ENCODE results near the gene SLC39A3. TPM values are rescaled to one million over a fixed set of nuclear protein-coding genes. Genes with fewer than 3 reads are reported as not detected.

SLC39A3 gene
- total and polyA plus RNA-seq, 2 donors: 14.3 to 44.0 TPM

GRCh38 chr19:2703077-2703437, 36.8 kb downstream of the SLC39A3 start:
- no peak overlapping the region for H3K27ac ChIP-seq (ENCODE audit: low read depth)
- H3K4me1 ChIP-seq (ENCODE audit: insufficient read depth): no peaks in the 10 kb centered on the region
- WGBS: 78% methylated on average over 5 of the region's 5 CpGs

GRCh38 chr19:2702170-2703076, 37.4 kb downstream of the SLC39A3 start, which contains the start of gene GNG7:
Gene GNG7, minus strand, starts transcription at chr19:2702694. Its CDS starts 182,006 bp downstream, at chr19:2520688.
- WGBS: 1% methylated on average over 77 of the region's 77 CpGs
- Histone ChIP-seq H3K36me3 (ENCODE audit: insufficient read depth) (no peaks in the 10 kb centered on the region), H3K27ac (ENCODE audit: low read depth) (no peak within 1 kb of the TSS), H3K4me1 (ENCODE audit: insufficient read depth) (no peaks in the 10 kb centered on the region), H3K4me3 (ENCODE audit: low read depth, low read length) (peak within 1 kb of the TSS; percentile 53)
- peak; percentile 66 for DNase-seq (ENCODE audit: extremely low spot score)

More at GRCh38 chr19:2703077-2703437, 36.8 kb downstream of the SLC39A3 start:
- H3K36me3 ChIP-seq (ENCODE audit: insufficient read depth): no peaks in the 10 kb centered on the region
- H3K4me3 ChIP-seq (ENCODE audit: low read depth, low read length): peak overlapping the region; percentile 53
- no peak for DNase-seq (ENCODE audit: extremely low spot score)

DNA sequence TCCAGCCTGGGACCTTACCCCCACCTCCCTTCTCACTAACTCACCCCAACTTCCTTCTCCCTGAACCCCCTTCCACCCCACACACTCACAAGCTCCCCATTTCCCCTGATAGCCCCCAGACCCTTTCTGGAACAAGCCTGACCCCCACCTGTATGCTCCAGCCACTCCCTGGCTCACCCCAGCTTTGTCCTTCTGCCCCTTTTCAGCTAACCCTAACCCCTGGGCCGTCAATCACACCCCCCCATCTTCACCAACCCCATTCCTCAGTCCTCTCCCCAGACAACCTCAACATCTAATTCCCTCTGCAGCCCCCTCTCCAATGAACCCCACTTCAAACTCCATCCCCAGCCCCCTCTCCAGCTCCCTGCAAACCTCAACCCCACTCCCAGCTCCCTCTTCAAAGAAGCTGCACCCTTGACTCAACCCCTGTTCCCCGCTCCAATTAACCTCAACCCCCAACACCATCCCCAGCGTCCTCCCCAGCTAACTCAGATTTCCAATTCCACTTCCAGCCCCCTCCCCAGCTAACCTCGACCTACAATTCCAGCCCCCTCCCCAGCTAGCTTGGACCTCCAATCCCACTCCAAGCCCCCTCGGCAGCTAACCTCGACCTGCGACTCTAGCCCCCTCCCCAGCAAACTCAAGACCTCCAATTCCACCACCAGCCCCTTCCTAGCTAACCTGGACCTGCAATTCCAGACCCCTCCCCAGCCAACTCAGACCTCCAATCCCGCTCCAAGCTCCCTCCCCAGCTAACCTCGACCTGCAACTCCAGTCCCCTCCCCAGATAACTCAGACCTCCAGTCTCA, 38.3 kb downstream of the SLC39A3 start:
- DNase-seq (ENCODE audit: extremely low spot score): no peak
- H3K4me3 ChIP-seq (ENCODE audit: low read depth, low read length): peak overlapping the region; percentile 53
- WGBS: 9% methylated on average over 9 of the region's 9 CpGs
- H3K4me1 ChIP-seq (ENCODE audit: insufficient read depth): no peaks in the 10 kb centered on the region
- H3K36me3 ChIP-seq (ENCODE audit: insufficient read depth): no peaks in the 10 kb centered on the region
- H3K27ac ChIP-seq (ENCODE audit: low read depth): no peak overlapping the region

- Histone ChIP-seq H3K4me1 (ENCODE audit: insufficient read depth) (no peaks in the 10 kb centered on the region), H3K27ac (ENCODE audit: low read depth) (no peak overlapping the region), H3K4me3 (ENCODE audit: low read depth, low read length) (no peak overlapping the region), H3K36me3 (ENCODE audit: insufficient read depth) (no peaks in the 10 kb centered on the region)
- 40% methylated on average over 26 of the region's 26 CpGs for WGBS
- no peak for DNase-seq (ENCODE audit: extremely low spot score)
Observed at GRCh38 chr19:2700660-2701360, 39.0 kb downstream of the SLC39A3 start.

DNA sequence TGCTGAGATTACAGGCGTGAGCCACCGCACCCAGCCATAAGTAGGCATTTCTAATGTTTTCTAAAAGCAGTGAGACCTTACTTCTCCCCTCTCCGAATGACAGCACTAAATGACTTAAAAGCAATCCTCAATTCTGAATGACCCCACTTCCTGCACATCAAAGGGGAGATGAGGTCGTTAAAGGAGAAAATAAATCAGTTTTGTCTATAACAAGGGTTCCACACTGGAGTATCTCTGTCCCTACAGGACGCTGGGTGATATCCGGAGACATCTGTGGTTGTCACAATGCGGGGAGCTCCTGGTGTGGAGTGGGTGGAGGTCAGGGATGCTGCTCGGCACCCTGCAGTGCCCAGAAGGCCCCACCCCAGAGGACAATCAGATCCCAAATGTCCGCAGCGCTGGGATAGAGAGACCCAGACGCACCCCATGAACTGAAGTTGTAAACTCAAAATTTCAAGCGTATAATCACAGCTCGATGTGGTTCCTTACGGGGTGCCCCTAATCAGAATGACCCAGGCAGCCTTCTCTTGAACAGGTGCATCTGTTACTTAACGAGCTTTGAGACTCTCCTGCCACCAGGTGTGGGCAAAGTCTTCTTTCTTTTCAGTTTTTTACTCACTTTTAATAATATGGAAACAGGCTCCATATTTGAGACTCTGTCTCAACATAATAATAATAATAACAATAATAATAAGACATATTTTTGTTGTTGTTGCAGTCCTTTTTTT, 40.2 kb downstream of the SLC39A3 start:
- H3K27ac ChIP-seq (ENCODE audit: low read depth): no peak overlapping the region
- H3K4me3 ChIP-seq (ENCODE audit: low read depth, low read length): no peak overlapping the region
- WGBS: 71% methylated on average over 15 of the region's 15 CpGs
- H3K4me1 ChIP-seq (ENCODE audit: insufficient read depth): no peaks in the 10 kb centered on the region
- H3K36me3 ChIP-seq (ENCODE audit: insufficient read depth): no peaks in the 10 kb centered on the region
- no peak for DNase-seq (ENCODE audit: extremely low spot score)

GRCh38 chr19:2694196-2694595, 45.6 kb downstream of the SLC39A3 start:
- Histone ChIP-seq H3K4me1 (ENCODE audit: insufficient read depth) (no peaks in the 10 kb centered on the region), H3K36me3 (ENCODE audit: insufficient read depth) (no peaks in the 10 kb centered on the region), H3K27ac (ENCODE audit: low read depth) (no peak overlapping the region), H3K4me3 (ENCODE audit: low read depth, low read length) (no peak overlapping the region)
- 60% methylated on average over 5 of the region's 5 CpGs for WGBS
- DNase-seq (ENCODE audit: extremely low spot score): no peak

DNA sequence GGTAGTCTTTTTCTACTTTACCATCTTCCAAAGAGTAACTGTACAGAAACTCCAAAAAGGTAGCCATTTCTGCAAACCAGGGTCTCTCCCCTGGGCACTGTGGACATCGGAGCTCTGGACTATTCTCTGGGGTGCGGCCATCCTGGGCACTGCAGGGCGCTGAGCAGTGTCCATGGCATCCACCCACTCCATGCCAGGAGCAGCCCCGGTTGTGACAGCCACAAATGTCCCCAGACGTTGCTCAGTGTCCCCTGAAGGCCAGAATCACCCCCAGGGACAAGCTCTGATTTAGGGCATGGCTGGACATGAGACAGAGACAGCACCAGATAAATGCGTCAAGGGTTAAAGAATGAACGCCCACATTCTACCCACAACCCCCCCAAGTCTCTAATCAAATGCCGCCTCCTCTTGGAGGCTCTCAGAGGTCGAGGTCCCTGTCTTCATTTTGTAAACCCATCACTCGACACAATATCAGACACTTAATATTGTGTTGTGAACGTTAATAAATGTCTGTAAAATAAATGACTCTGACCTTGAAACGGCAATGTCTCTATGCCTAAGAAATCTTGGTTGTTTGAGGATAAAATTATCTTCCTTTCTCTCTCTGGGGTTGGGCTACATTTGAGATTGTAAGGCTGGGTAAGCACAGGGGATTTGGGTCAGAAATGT, 46.2 kb downstream of the SLC39A3 start:
- no peaks in the 10 kb centered on the region for H3K36me3 ChIP-seq (ENCODE audit: insufficient read depth)
- H3K27ac ChIP-seq (ENCODE audit: low read depth): no peak overlapping the region
- H3K4me1 ChIP-seq (ENCODE audit: insufficient read depth): no peaks in the 10 kb centered on the region
- no peak for DNase-seq (ENCODE audit: extremely low spot score)
- no peak overlapping the region for H3K4me3 ChIP-seq (ENCODE audit: low read depth, low read length)
- WGBS: 36% methylated on average over 12 of the region's 12 CpGs

- DNase-seq (ENCODE audit: extremely low spot score): no peak
- H3K4me1 ChIP-seq (ENCODE audit: insufficient read depth): no peaks in the 10 kb centered on the region
- 90% methylated on average over 9 of the region's 9 CpGs for WGBS
- H3K4me3 ChIP-seq (ENCODE audit: low read depth, low read length): no peak overlapping the region
- H3K36me3 ChIP-seq (ENCODE audit: insufficient read depth): no peaks in the 10 kb centered on the region
- no peak overlapping the region for H3K27ac ChIP-seq (ENCODE audit: low read depth)
Observed at GRCh38 chr19:2691951-2692350, 47.9 kb downstream of the SLC39A3 start.

DNA sequence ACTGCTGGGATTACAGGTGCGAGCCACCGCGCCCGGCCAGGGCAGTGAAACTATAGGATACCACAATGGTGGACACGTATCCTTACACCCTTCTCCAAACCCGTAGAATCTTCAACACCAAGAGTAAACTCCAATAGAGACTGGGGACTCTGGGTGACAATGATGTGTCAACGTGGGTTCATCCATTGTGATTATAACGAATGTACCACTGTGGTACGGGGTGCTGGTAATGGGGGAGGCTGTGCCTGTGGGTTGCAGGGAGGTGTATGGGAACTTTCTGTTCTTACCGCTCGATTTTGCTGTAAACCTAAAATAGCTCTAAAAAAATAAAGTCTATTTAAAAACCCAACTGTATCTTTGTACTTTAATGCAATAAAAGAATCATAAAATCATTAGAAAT, 49.0 kb downstream of the SLC39A3 start:
- no peak overlapping the region for H3K4me3 ChIP-seq (ENCODE audit: low read depth, low read length)
- no peaks in the 10 kb centered on the region for H3K4me1 ChIP-seq (ENCODE audit: insufficient read depth)
- no peak for DNase-seq (ENCODE audit: extremely low spot score)
- 92% methylated on average over 11 of the region's 11 CpGs for WGBS
- no peak overlapping the region for H3K27ac ChIP-seq (ENCODE audit: low read depth)
- H3K36me3 ChIP-seq (ENCODE audit: insufficient read depth): no peaks in the 10 kb centered on the region

DNA sequence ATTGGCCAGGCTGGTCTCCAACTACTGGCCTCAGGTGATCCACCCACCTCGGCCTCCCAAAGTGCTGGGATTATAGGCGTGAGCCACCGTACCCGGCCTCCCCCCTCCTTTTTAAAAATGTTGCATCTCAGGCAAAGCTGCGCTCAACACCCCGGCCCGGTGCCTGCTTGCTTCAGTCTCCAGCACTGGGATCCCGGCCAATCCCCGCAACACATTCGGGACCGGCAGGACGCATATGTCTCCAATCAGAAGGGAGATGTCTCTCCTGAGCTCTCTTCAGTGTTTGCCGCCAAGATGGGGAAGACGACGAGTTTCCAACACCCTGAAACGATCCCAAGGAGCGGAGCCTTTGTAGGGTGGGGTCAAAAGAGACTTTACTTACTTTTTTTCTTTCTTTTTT, 53.5 kb downstream of the SLC39A3 start:
- DNase-seq (ENCODE audit: extremely low spot score): no peak
- Histone ChIP-seq H3K27ac (ENCODE audit: low read depth) (no peak overlapping the region), H3K4me1 (ENCODE audit: insufficient read depth) (no peaks in the 10 kb centered on the region), H3K36me3 (ENCODE audit: insufficient read depth) (no peaks in the 10 kb centered on the region), H3K4me3 (ENCODE audit: low read depth, low read length) (no peak overlapping the region)
- 90% methylated on average over 17 of the region's 17 CpGs for WGBS

GRCh38 chr19:2685204-2685704, 54.6 kb downstream of the SLC39A3 start:
- Histone ChIP-seq H3K27ac (ENCODE audit: low read depth) (no peak overlapping the region), H3K36me3 (ENCODE audit: insufficient read depth) (no peaks in the 10 kb centered on the region), H3K4me1 (ENCODE audit: insufficient read depth) (no peaks in the 10 kb centered on the region), H3K4me3 (ENCODE audit: low read depth, low read length) (no peak overlapping the region)
- no peak for DNase-seq (ENCODE audit: extremely low spot score)
- 93% methylated on average over 6 of the region's 6 CpGs for WGBS

GRCh38 chr19:2683430-2684003, 56.3 kb downstream of the SLC39A3 start:
- no peak overlapping the region for H3K4me3 ChIP-seq (ENCODE audit: low read depth, low read length)
- H3K36me3 ChIP-seq (ENCODE audit: insufficient read depth): no peaks in the 10 kb centered on the region
- no peak overlapping the region for H3K27ac ChIP-seq (ENCODE audit: low read depth)
- WGBS: 77% methylated on average over 20 of the region's 20 CpGs
- no peaks in the 10 kb centered on the region for H3K4me1 ChIP-seq (ENCODE audit: insufficient read depth)
- no peak for DNase-seq (ENCODE audit: extremely low spot score)

Measured in urinary bladder (tissue), 4 donors.